IMR-90 (cell line): ENCODE results near the gene SLC30A2.

Experiments
- CTCF ChIP-seq: conservative IDR thresholded peaks from 2 replicates; pipeline ENCODE4 v1.5.1; 2012; ENCODE audit warnings: mild to moderate bottlenecking, low read depth, low read length, improper control_type of control experiment
- RCOR1 ChIP-seq: IDR thresholded peaks from 2 replicates; pipeline ENCODE4 v1.6.1; 2012; ENCODE audit warnings: mild to moderate bottlenecking, low read length, improper control_type of control experiment; ENCODE audit not compliant: insufficient replicate concordance

GRCh38 chr1:26084091-26084561 is 38.2 kb upstream of the SLC30A2 start:
- TF ChIP-seq CTCF (no peak), RCOR1 (no peak)
